Measurements from ENCODE around the gene GPD2. TPM values are rescaled to one million over a fixed set of nuclear protein-coding genes. Genes with fewer than 3 reads are reported as not detected.

The GPD2 gene
- 3.2 TPM for total RNA-seq

DNA sequence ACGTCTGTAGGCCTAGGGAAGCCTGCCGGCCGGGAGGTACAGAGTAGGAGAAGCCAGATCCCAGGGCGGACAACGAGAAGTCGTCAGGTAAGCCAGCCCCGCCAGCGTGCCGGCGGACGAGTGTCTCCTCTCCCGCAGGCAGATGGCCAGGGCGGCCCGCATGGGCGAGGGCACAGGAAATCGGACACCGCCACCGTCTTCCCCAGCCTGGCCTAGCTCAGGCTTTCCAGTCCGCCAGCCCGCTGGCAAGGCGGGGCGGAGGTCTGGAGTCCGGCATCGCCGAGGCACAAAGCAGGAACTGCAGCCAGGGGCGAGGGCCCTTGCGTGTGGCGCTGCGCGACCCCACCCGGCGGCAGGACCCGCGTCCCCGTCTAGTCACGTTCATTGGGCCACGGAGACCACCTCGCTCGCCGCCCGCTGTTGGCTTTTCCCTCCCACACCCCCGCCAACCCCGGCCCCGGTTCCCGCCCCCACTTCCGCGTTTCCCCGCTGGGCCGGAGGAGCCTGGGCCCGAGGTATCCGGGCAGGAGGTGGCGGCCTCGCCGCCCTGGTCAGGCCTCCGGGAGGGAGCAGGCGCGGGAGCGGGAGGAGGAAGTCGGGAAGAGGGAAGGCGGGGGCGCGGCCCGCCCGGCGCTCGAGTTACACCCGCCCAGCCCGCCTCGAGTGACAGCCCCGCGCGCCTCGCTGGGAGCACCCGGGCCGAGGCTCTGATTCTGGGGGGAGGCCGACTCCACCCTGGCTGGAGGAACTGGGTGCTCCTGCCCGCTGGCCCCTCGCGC lies at the start of gene GPD2:
Gene GPD2, plus strand, starts transcription at position 662 of the 779 bp plus-strand sequence. CDS start 39,727 bp downstream, outside the sequence.
- DNase-seq (ENCODE audit: low spot score) (peak; percentile 93), ATAC-seq (peak; percentile 95)

DNA sequence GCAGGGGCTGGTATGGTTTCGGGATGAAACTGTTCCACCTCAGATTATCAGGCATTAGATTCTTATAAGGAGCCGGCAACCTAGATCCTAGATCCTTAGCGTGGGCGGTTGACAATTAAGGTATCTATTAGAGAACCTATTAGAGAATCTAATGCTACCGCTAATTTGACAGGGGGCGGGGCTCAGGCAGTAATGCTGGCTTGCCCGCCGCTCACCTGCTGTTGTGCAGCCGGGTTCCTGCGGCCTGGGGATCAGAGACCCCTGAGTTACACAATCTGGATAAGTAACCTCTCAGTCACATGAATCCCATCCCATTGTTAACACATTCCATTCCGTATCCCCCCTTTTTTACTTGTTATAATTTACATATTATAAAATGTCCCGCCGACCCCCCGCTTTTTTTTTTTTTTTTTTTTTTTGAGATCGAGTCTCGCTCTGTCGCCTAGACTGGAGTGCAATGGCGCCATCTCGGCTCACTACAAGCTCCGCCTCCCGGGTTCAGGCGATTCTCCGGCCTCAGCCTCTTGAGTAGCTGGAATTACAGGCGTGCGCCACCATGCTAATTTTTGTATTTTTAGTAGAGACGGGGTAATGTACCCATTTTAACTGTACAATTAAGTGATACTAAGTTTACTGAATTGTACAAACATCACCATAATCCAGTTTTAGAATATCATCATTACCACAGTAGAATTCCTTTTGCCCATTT lies 42.0 kb upstream of the GPD2 start:
- DNase-seq (ENCODE audit: low spot score) = no peak
- ATAC-seq = no peak

DNA sequence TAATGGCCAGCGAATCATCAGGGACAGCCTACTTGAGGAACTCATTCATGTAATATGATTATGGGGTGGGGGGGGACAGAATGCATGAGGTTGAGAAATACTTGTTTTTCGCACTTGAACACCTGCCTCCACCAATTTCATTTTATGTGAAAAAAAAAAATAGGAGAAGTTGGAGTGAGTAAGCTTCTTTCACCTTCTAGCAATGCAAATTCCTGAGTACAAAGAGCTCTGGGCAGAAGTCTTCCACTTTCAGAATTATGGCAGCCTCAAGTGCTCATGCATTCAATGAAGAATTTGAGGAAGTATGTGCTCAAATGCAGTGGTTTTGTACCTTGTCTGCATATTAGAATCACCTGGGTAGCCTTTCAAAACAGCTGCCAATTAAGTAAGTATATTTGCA lies 40.1 kb upstream of the GPD2 start:
- DNase-seq (ENCODE audit: low spot score) = no peak
- ATAC-seq = no peak

GRCh38 chr2:156397229-156397628 lies 39.0 kb upstream of the GPD2 start:
- ATAC-seq = no peak
- DNase-seq (ENCODE audit: low spot score) = no peak

- DNase-seq (ENCODE audit: low spot score) = no peak
- ATAC-seq = no peak
Observed at GRCh38 chr2:156398176-156398575, 38.0 kb upstream of the GPD2 start.

GRCh38 chr2:156399224-156399949 lies 36.8 kb upstream of the GPD2 start:
- ATAC-seq = peak; percentile 63
- peak; percentile 77 for DNase-seq (ENCODE audit: low spot score)

- ATAC-seq (peak; percentile 82), DNase-seq (ENCODE audit: low spot score) (peak; percentile 91)
Observed at GRCh38 chr2:156399950-156400705, 36.1 kb upstream of the GPD2 start.

- ATAC-seq (peak; percentile 61), DNase-seq (ENCODE audit: low spot score) (peak; percentile 78)
Observed at GRCh38 chr2:156400706-156401678, 35.2 kb upstream of the GPD2 start.

GRCh38 chr2:156401861-156402260 lies 34.3 kb upstream of the GPD2 start:
- no peak for DNase-seq (ENCODE audit: low spot score)

DNA sequence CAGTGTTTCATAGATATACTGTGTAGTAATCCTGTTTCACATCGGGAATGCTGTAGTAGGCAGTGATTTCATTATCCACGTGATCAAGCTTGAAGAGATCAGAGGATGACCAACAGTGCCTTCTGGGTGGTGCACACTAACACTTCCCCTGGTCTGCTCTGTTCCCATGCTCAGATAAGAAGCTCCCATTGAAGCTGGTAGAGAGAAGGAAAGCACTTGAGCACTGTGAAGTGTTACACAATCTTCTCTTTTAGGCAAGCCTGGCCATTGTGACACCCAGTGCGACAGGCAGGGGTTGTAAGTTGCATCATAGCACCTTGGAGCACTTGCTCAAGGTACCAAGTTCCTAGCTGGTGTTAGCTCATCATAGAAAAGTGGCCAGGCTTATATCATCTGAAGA lies 30.6 kb upstream of the GPD2 start:
- ATAC-seq (peak; percentile 77), DNase-seq (ENCODE audit: low spot score) (peak; percentile 77)

More at GRCh38 chr2:156401861-156402260, 34.3 kb upstream of the GPD2 start:
- ATAC-seq = no peak

- DNase-seq (ENCODE audit: low spot score) (no peak), ATAC-seq (no peak)
Observed at GRCh38 chr2:156411835-156412234, 24.3 kb upstream of the GPD2 start.

- no peak for DNase-seq (ENCODE audit: low spot score)
- no peak for ATAC-seq
Observed at GRCh38 chr2:156421851-156422250, 14.3 kb upstream of the GPD2 start.

- ATAC-seq (peak; percentile 68), DNase-seq (ENCODE audit: low spot score) (no peak)
Observed at GRCh38 chr2:156423674-156424282, 12.4 kb upstream of the GPD2 start.

DNA sequence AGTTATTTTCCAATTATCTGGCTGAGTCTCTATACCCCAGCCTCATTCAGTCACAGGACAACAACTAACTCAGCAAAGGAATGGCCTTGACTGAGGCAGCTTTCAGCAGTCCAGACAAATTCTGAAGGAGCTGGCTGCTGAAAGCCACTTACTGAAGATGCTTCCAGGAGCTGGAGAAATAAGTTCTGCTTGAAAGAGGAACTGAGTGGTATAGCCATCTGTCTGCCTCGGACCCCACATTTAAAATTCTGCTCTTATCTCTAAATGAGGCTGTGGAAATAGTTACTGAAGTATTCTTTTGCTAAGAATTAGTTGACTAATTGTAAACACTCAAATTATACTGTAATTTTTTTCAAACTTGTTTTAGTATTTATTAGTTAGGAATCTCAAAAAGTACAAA lies 9.1 kb upstream of the GPD2 start:
- DNase-seq (ENCODE audit: low spot score) (no peak), ATAC-seq (no peak)

DNA sequence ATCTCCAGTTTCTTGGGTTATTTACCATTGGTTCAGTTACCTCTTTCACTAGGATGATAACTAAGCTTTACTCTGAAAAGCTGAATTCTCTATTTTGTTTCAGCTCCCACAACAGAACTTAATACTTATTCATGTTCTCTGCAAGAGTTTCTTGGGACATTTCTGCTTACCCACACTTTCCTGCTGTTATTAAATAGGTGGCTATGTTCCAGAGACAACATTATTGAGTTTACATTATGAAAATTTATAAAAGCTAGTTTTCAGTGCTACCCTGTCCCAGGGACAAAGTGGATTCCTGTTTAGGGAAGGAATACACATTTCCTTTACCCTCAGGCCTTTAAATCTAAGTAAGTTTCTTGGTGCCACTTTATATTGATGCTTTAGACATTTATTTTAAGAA lies 7.0 kb upstream of the GPD2 start:
- ATAC-seq (no peak), DNase-seq (ENCODE audit: low spot score) (no peak)

DNA sequence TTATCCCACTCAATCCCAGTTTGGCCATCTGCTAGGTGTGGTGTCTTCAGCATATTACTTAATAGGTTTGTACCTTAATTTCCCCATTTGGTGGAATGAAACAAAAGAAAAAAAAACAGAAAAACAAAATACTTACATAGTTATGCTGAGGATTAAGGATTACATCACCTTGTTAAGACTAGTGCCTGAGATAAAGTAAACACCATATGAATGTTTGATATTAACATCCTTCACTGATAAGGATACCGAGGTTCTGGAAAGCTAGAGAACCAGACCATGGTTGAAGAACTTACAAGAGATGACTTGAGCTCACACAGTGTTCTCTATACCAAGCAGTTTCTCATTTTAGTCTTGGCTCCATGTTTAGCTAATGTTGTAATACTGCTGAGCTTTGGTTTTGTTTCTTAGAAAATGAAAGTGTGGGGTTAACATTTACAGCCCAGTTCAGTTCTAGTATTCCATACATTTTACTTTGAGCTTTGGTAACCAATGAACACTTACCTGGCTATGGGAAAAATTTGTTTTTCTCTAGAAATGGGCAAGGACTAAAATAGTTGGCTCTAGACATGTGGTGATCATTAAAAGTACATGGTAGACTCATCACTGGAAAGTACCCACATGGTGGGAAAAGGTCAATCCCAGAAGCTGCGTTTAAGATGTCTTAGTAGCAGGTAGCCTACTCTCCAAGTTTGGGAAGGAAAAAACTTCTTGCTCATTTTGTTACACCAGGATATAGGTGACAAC lies 5.8 kb upstream of the GPD2 start:
- DNase-seq (ENCODE audit: low spot score) = no peak

GRCh38 chr2:156430980-156431358 lies 5.2 kb upstream of the GPD2 start:
- ATAC-seq (no peak), DNase-seq (ENCODE audit: low spot score) (no peak)

More for the DNA sequence above, 5.8 kb upstream of the GPD2 start:
- no peak for ATAC-seq

- ATAC-seq = no peak
- no peak for DNase-seq (ENCODE audit: low spot score)
Observed at GRCh38 chr2:156434461-156435291, 1.5 kb upstream of the GPD2 start.

All from left lobe of liver (tissue), 2 donors.